Hematopoietic multipotent progenitor cell treated with erythropoietin and hydrocortisone succinate and interleukin-3 and kit ligand, for 4 days (in vitro differentiated cells): ENCODE results near the gene C2orf15.
A peak's percentile ranks its signal among the peaks of the same experiment; 100 is the strongest.
"Not testable (repeated sequence)": the region's sequence is repeated elsewhere in the genome, so short reads cannot be mapped to it uniquely, and the experiment has no call there.

Experiments used
- DNase-seq: peaks from one replicate; pipeline ENCODE4 v3.0.0-alpha.2; 2015

Gene C2orf15

GRCh38 chr2:99169534-99169933 lies 28.0 kb downstream of the C2orf15 start:
- DNase-seq, result no peak

GRCh38 chr2:99171377-99172140 lies 30.1 kb downstream of the C2orf15 start:
- no peak for DNase-seq

GRCh38 chr2:99180755-99181623 lies 39.5 kb downstream of the C2orf15 start, which contains the start of the genes MITD1 and MRPL30:
Gene MITD1, minus strand, starts transcription at chr2:99181058. Its CDS starts 77 bp downstream, at chr2:99180981.
Gene MRPL30, plus strand, starts transcription at chr2:99181184. Its CDS starts 5,020 bp downstream, at chr2:99186204.
- peak; percentile 97 for DNase-seq

DNA sequence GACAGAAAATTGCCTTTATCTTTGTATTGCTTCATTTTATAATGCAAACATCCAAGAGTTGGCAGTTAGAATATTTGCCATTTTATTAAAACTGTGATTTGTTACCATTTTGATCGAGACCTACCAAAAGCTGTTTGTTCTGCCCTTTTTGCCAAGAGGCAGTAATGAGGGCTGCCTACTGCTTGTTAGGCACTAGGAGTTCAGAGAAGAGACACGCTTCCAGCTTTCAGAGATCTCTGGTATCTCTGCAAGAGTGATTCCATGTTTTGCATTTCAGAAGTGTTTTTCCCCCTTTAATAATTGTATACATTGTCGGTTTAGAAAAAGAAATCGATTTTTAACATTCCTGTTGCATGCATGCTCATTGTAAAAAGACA lies 40.1 kb downstream of the C2orf15 start:
- DNase-seq, result peak; percentile 57

DNA sequence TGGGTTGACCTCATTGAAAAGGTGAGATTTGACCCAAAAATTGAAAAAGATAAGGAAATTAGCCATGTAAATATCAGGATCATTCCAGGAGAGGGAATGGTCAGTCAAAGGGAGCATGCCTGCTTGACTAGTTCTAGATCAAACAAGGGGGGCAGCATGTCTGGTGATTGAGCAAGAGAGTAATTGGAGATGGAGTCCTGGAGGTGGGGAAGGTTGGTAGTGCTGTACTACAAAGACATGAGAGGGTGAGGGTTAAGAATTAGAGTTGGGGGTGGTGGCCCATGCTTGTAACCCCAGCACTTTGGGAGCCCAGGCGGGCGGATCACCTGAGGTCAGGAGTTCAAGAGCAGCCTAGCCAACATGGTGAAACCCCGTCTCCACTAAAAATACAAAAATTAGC lies 41.5 kb downstream of the C2orf15 start:
- DNase-seq, result no peak

GRCh38 chr2:99184811-99185210 lies 43.3 kb downstream of the C2orf15 start:
- no peak for DNase-seq

DNA sequence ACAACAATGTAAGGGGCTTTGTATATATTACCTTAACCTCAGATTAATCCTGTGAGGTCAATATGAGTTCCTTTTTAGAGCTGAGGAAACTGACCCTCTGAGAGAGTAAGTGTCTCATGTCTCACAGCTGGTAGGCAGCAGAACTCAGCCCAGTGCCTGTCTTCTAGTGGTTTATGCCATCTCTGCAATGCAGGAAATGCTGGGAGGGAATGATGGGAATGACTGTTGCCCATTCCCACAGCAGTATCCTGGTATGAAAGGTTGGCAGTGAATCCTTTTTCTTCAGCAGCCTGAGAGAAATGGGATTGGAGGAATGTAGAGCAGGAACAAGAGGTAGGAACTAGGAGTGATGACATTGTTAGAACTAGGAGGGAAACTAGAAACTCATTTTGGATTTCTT lies 45.5 kb downstream of the C2orf15 start:
- no peak for DNase-seq

GRCh38 chr2:99188357-99188756 lies 46.9 kb downstream of the C2orf15 start:
- no peak for DNase-seq

DNA sequence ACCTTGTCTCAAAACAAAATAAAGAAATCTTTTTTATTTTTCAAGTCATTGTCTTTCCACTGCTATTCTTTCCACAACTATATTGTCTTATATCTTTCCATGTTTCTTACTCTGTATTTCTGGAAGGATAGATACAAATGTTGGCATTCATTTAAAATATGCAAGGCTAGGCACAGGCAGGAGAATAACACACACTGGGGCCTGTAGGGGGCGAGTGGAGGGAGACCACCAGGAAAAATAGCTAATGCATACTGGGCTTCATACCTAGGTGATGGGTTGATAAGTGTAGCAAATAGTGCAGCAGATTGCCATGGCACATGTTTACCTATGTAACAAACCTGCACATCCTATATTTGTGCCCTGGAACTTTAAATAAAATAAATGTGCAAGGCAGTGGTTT lies 49.0 kb downstream of the C2orf15 start:
- DNase-seq, result peak; percentile 24

- DNase-seq, result not testable (repeated sequence)
Measured at GRCh38 chr2:99192364-99192763, 50.9 kb downstream of the C2orf15 start.

GRCh38 chr2:99198103-99198841 lies 56.8 kb downstream of the C2orf15 start:
- DNase-seq, result peak; percentile 9

DNA sequence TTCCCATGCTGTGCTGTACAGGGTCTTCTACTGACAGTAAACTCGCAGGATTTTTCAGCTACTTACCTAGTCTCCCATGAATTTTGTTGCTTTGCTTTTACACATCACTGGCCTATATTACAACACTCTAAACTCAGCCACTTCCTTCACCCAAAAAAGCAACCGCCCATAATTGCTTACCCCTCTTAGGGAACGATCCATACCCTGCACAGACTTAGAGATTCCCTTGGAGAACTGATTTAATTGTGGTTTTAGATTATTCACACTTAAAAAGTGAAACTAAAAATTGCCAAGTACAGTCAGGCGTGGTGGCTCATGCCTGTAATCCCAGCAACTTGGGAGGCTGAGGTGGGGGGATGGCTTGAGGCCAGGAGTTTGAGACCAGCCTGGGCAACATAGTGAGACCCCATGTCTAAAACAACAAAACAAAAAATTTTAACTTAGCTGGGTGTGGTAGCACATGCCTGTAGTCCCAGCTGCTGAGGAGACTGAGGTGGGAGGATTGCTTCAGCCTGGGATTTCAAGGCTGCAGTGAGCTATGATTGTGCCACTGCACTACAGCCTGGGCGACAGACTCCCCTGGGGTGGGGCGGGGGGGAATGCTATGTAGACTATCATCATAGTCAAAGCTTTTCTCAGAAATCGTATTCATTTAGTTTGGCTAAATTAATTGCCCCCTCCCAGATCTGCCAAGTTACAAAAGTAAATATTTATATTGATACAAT lies 58.7 kb downstream of the C2orf15 start:
- no peak for DNase-seq
